HG03460 (cell line): Measurements from ENCODE around the gene PSMB8.
"Not testable (repeated sequence)": the region's sequence is repeated elsewhere in the genome, so short reads cannot be mapped to it uniquely, and the experiment has no call there.

Source experiments
- ATAC-seq: cut with Tn5 transposase; IDR thresholded peaks from one replicate; pipeline ENCODE4 v1.9.1; 2021; ENCODE audit not compliant: unreplicated experiment

Gene PSMB8

GRCh38 chr6:32838114-32838958 is 5.5 kb downstream of the PSMB8 start, which contains the start of gene TAP2:
Gene TAP2, minus strand, starts transcription at chr6:32838739. Its CDS starts 506 bp downstream, at chr6:32838233.
- peak; percentile 68 for ATAC-seq

GRCh38 chr6:32837651-32838113 is 6.2 kb downstream of the PSMB8 start:
- no peak for ATAC-seq

GRCh38 chr6:32836873-32837272 is 7.0 kb downstream of the PSMB8 start:
- ATAC-seq, result no peak

- no peak for ATAC-seq
These were observed 8.5 kb downstream of the PSMB8 start for GRCh38 chr6:32835167-32835893.

GRCh38 chr6:32833664-32834063 is 10.2 kb downstream of the PSMB8 start:
- no peak for ATAC-seq

GRCh38 chr6:32832535-32832934 is 11.3 kb downstream of the PSMB8 start:
- ATAC-seq, result no peak

GRCh38 chr6:32830936-32831335 is 12.9 kb downstream of the PSMB8 start:
- ATAC-seq, result no peak

- no peak for ATAC-seq
These were observed 13.8 kb downstream of the PSMB8 start for GRCh38 chr6:32830017-32830416.

GRCh38 chr6:32829495-32829894 is 14.4 kb downstream of the PSMB8 start:
- ATAC-seq, result no peak

- no peak for ATAC-seq
These were observed 16.8 kb downstream of the PSMB8 start for GRCh38 chr6:32827025-32827424.

- ATAC-seq, result no peak
These were observed 17.9 kb downstream of the PSMB8 start for GRCh38 chr6:32825966-32826365.

- ATAC-seq, result no peak
These were observed 24.1 kb downstream of the PSMB8 start for GRCh38 chr6:32819729-32820128.

GRCh38 chr6:32818867-32819266 is 25.0 kb downstream of the PSMB8 start:
- ATAC-seq, result no peak

- no peak for ATAC-seq
These were observed 27.1 kb downstream of the PSMB8 start, which contains the start of gene HLA-DOB for GRCh38 chr6:32816746-32817204. Gene HLA-DOB, minus strand, starts transcription at chr6:32817002. Its CDS starts 51 bp downstream, at chr6:32816951.

GRCh38 chr6:32815996-32816395 is 27.9 kb downstream of the PSMB8 start:
- no peak for ATAC-seq

- ATAC-seq, result no peak
These were observed 28.7 kb downstream of the PSMB8 start for GRCh38 chr6:32815115-32815514.

GRCh38 chr6:32814145-32814544 is 29.7 kb downstream of the PSMB8 start:
- ATAC-seq, result no peak

GRCh38 chr6:32809171-32809570 is 34.7 kb downstream of the PSMB8 start:
- no peak for ATAC-seq

GRCh38 chr6:32807020-32807580 is 36.7 kb downstream of the PSMB8 start:
- no peak for ATAC-seq

GRCh38 chr6:32805404-32805803 is 38.4 kb downstream of the PSMB8 start:
- ATAC-seq, result not testable (repeated sequence)

- ATAC-seq, result no peak
These were observed 40.4 kb downstream of the PSMB8 start for GRCh38 chr6:32803416-32803815.
